GM12864 (cell line): Measurements from ENCODE around the gene RAD18.

ENCODE experiments used
- DNase-seq: peaks from one replicate; pipeline ENCODE4 v3.0.0-alpha.2; 2011; ENCODE audit warnings: low read depth
- H3K4me3 ChIP-seq: 2 replicates; pipeline ENCODE4 v1.5.1; 2011; ENCODE audit warnings: mild to moderate bottlenecking, low read depth, low read length, control low read depth
- TF ChIP-seq, protein P1 (sequence below): IDR thresholded peaks from 2 replicates; pipeline ENCODE4 v1.5.1; 2011; ENCODE audit warnings: low read depth, mild to moderate bottlenecking, moderate library complexity, low read length, control low read depth, inconsistent platforms; ENCODE audit errors: missing control alignments

Gene RAD18, protein sequence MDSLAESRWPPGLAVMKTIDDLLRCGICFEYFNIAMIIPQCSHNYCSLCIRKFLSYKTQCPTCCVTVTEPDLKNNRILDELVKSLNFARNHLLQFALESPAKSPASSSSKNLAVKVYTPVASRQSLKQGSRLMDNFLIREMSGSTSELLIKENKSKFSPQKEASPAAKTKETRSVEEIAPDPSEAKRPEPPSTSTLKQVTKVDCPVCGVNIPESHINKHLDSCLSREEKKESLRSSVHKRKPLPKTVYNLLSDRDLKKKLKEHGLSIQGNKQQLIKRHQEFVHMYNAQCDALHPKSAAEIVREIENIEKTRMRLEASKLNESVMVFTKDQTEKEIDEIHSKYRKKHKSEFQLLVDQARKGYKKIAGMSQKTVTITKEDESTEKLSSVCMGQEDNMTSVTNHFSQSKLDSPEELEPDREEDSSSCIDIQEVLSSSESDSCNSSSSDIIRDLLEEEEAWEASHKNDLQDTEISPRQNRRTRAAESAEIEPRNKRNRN

DNA sequence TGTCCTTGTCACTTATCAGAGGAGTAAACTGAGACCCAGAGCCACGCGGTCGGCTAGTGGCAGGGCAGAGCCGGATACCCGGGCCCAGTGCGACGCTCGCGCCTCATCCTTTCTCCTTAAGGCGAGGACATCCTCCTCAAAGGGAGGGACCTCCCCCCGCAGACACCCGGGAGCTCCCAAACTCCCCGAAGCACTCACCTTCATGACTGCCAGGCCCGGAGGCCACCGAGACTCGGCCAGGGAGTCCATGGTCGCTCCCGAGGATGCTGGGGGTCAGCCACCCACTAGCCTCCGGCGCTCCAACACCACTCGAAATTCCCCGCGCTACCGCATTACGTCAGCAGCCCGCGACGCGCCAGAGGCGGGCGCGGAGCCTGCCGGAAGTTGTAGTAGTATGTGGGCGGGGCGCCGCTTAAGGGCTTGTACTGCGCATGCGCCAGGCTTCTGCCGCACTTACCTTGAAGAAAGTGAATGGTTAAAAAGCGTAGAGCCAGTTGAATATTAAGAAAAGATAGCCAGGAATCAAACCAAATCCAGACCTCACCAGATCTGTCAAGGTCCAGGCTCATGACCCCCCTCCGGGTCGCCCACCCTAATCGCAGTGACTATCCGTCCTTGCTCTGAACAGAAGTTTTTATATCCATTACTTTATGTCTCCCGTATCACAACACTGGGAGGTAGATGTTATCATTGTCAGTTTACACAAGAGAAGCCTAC lies at the start of gene RAD18:
RAD18 (minus strand) TSS at position 336 of the 717 bp plus-strand sequence; CDS start at position 249, 87 bp downstream.
- H3K4me3 ChIP-seq: peak within 1 kb of the TSS; percentile 95
- TF ChIP-seq, protein P1, sequence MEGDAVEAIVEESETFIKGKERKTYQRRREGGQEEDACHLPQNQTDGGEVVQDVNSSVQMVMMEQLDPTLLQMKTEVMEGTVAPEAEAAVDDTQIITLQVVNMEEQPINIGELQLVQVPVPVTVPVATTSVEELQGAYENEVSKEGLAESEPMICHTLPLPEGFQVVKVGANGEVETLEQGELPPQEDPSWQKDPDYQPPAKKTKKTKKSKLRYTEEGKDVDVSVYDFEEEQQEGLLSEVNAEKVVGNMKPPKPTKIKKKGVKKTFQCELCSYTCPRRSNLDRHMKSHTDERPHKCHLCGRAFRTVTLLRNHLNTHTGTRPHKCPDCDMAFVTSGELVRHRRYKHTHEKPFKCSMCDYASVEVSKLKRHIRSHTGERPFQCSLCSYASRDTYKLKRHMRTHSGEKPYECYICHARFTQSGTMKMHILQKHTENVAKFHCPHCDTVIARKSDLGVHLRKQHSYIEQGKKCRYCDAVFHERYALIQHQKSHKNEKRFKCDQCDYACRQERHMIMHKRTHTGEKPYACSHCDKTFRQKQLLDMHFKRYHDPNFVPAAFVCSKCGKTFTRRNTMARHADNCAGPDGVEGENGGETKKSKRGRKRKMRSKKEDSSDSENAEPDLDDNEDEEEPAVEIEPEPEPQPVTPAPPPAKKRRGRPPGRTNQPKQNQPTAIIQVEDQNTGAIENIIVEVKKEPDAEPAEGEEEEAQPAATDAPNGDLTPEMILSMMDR: no peak
- DNase-seq: peak; percentile 68

GRCh38 chr3:9012521-9012920 lies 49.2 kb upstream of the RAD18 start:
- H3K4me3 ChIP-seq: no peak overlapping the region
- TF ChIP-seq, protein P1: no peak
- no peak for DNase-seq

DNA sequence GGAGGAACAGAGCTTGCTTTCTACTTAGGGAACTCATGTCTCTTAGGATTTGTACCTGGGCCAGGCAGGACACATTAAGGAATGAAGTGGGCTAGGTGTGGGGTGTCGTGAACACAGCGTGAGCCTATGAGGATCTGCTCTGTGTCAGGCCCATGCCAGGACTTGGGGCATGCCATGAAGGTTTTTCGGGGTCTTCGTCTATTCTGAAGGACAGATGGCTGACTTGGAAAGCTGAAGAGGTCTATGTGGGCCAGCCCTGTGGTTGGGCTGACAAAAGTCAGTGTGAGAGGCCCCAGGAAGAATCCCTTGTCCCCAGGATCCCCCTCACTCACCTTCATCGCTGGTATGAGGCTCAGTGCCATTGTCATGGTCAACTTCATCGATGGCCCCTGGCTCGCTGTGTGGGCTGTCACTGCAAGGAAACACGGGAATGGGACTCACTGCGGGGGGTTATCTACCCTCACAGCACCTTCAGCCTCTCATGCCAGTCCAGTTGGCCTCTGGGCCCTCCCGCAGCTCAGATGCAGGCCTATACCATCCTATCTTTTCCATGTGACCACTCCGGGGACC lies 46.8 kb upstream of the RAD18 start:
- DNase-seq: no peak
- TF ChIP-seq, protein P1: no peak
- H3K4me3 ChIP-seq: no peak overlapping the region

DNA sequence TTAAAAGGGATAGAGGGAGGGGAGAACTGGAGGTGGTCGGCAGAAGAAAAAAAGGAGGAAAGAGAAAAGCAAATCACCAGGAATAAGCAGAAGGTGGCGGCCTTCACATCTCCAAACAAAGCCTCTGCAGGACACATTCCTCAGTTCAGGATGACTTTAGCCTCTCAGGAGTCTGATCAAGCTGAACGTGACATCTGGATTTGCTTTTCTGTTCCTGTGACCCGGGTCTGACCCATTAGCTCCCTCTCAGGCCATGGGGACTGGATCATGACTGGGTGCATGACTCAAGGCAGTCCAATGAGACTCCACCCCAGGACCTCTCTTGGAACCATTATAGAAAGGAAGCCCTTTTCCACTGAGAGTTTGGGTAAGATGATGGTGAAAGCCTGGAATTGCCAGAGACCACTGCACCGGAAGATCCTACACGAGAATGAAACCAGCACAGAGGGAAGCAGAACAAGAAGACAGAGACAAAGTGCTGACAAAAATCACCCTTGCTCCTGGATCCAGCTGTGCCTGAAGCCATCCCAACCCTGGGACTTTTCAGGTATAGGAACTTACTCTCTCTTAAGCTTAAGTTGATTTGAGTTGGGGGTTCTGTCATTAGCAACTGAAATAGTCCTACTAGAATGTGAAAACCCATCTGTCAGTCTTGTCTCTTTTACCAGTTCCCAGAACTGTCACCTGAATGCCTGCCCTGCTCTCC lies 45.4 kb upstream of the RAD18 start:
- no peak for DNase-seq
- TF ChIP-seq, protein P1: no peak
- H3K4me3 ChIP-seq: no peak overlapping the region

GRCh38 chr3:9007928-9008327 lies 44.7 kb upstream of the RAD18 start:
- H3K4me3 ChIP-seq: no peak overlapping the region
- no peak for DNase-seq
- TF ChIP-seq, protein P1: no peak

DNA sequence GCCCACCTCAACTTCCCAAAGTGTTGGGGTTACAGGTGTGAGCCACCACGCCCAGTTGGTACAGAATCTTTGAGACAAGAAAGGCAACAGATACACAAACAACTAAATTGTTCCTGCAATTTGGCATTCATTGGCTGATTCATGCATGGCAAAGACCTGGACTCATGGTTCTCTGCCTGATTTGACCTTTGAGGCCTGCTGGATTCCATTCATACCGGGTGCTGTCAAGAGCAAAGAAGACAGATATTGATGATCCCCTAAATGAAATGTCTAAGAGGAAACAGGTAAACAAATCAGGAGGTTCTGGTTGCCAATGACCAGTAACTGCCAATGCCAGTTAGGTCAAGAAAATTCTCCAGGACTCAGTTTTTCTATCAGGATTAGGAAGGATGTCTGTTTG lies 43.9 kb upstream of the RAD18 start:
- no peak for DNase-seq
- TF ChIP-seq, protein P1: no peak
- no peak overlapping the region for H3K4me3 ChIP-seq
